Bronchial epithelial cell (primary cell): ENCODE measurements around the gene PUM1. TPM values are rescaled to one million over a fixed set of nuclear protein-coding genes. Genes with fewer than 3 reads are reported as not detected.

Experiments used
- DNase-seq: peaks from one replicate; pipeline ENCODE4 v3.0.0-alpha.2; 2010; ENCODE audit warnings: low read depth
- FAIRE-seq: peaks from 2 replicates; lab custom pipeline; 2011; peaks lifted over from hg19 to GRCh38; lab: Jason Lieb, UNC
- H3K27me3 ChIP-seq: 2 replicates; pipeline ENCODE4 v1.5.1; 2011; ENCODE audit warnings: low read length; ENCODE audit not compliant: control insufficient read depth, insufficient read depth
- H3K36me3 ChIP-seq: 2 replicates; pipeline ENCODE4 v1.5.1; 2011; ENCODE audit warnings: low read length; ENCODE audit not compliant: control insufficient read depth, insufficient read depth
- H3K4me3 ChIP-seq: 2 replicates; pipeline ENCODE4 v1.5.1; 2011; ENCODE audit warnings: mild to moderate bottlenecking, low read depth, low read length, control low read depth
- CTCF ChIP-seq: IDR thresholded peaks from 2 replicates; pipeline ENCODE4 v1.5.1; 2011; ENCODE audit warnings: mild to moderate bottlenecking, moderate library complexity, low read length, control low read depth, inconsistent platforms; ENCODE audit not compliant: insufficient read depth, severe bottlenecking
- total RNA-seq: library from RNA; depleted of rRNA; stranded (reverse); fragments of >200 nt; gene quantifications from 2 replicates; pipeline ENCODE4 v1.2.1, GENCODE V29; 2014

PUM1 gene
- total RNA-seq, 1 donor from 2014 or later = 38.7 TPM

GRCh38 chr1:30906631-30907441 is 158.7 kb downstream of the PUM1 start:
- Histone ChIP-seq H3K36me3 (no peaks in the 10 kb centered on the region), H3K27me3 (no peaks in the 10 kb centered on the region), H3K4me3 (no peak overlapping the region)
- FAIRE-seq = peak; percentile 91
- no peak for TF ChIP-seq CTCF
- no peak for DNase-seq

- no peak for TF ChIP-seq CTCF
- Histone ChIP-seq H3K27me3 (no peaks in the 10 kb centered on the region), H3K36me3 (no peaks in the 10 kb centered on the region), H3K4me3 (no peak overlapping the region)
- no peak for DNase-seq
- peak; percentile 86 for FAIRE-seq
Observed at GRCh38 chr1:30905916-30906620, 159.4 kb downstream of the PUM1 start.

- Histone ChIP-seq H3K4me3 (no peak overlapping the region), H3K36me3 (no peaks in the 10 kb centered on the region), H3K27me3 (no peaks in the 10 kb centered on the region)
- FAIRE-seq = no peak
- no peak for TF ChIP-seq CTCF
- DNase-seq = no peak
Observed at GRCh38 chr1:30905403-30905802, 160.1 kb downstream of the PUM1 start.

- Histone ChIP-seq H3K36me3 (no peaks in the 10 kb centered on the region), H3K4me3 (no peak overlapping the region), H3K27me3 (no peaks in the 10 kb centered on the region)
- no peak for DNase-seq
- TF ChIP-seq CTCF = no peak
- FAIRE-seq = no peak
Observed at GRCh38 chr1:30904962-30905335, 160.6 kb downstream of the PUM1 start.

GRCh38 chr1:30904191-30904961 is 161.1 kb downstream of the PUM1 start:
- no peak overlapping the region for H3K4me3 ChIP-seq
- no peak for FAIRE-seq
- no peaks in the 10 kb centered on the region for H3K27me3 ChIP-seq
- TF ChIP-seq CTCF = no peak
- no peaks in the 10 kb centered on the region for H3K36me3 ChIP-seq
- no peak for DNase-seq
